GM12865 (cell line): ENCODE results near the gene HINT2.
A peak's percentile ranks its signal among the peaks of the same experiment; 100 is the strongest.

Source experiments
- DNase-seq: peaks from one replicate; pipeline ENCODE4 v3.0.0; 2010; ENCODE audit warnings: low read depth
- H3K4me3 ChIP-seq: 2 replicates; pipeline ENCODE4 v1.5.1; 2011; ENCODE audit warnings: mild to moderate bottlenecking, low read depth, low read length, control low read depth
- CTCF ChIP-seq: IDR thresholded peaks from 2 replicates; pipeline ENCODE4 v1.5.1; 2011; ENCODE audit warnings: low read length, control low read depth, low read depth, inconsistent platforms; ENCODE audit not compliant: insufficient read depth; ENCODE audit errors: missing control alignments

HINT2 gene

GRCh38 chr9:35840881-35841644 is 26.2 kb upstream of the HINT2 start:
- no peak for TF ChIP-seq CTCF
- no peak for DNase-seq
- H3K4me3 ChIP-seq, result no peak overlapping the region

- no peak for DNase-seq
- TF ChIP-seq CTCF, result no peak
- no peak overlapping the region for H3K4me3 ChIP-seq
Observed at GRCh38 chr9:35839926-35840325, 25.1 kb upstream of the HINT2 start.

- DNase-seq, result no peak
- no peak overlapping the region for H3K4me3 ChIP-seq
- no peak for TF ChIP-seq CTCF
Observed at GRCh38 chr9:35836595-35836994, 21.8 kb upstream of the HINT2 start.

GRCh38 chr9:35835766-35836165 is 20.9 kb upstream of the HINT2 start:
- H3K4me3 ChIP-seq, result no peak overlapping the region
- TF ChIP-seq CTCF, result no peak
- no peak for DNase-seq

GRCh38 chr9:35835216-35835632 is 20.4 kb upstream of the HINT2 start:
- H3K4me3 ChIP-seq, result no peak overlapping the region

GRCh38 chr9:35834260-35835215 is 19.7 kb upstream of the HINT2 start:
- peak; percentile 48 for DNase-seq
- H3K4me3 ChIP-seq, result no peak overlapping the region
- no peak for TF ChIP-seq CTCF

More at GRCh38 chr9:35835216-35835632, 20.4 kb upstream of the HINT2 start:
- TF ChIP-seq CTCF, result peak; percentile 34
- DNase-seq, result no peak
